ENCODE results near the gene KIF16B. TPM values are rescaled to one million over a fixed set of nuclear protein-coding genes. Genes with fewer than 3 reads are reported as not detected.
A peak's percentile ranks its signal among the peaks of the same experiment; 100 is the strongest.

KIF16B gene
- total and polyA plus RNA-seq, 9 of the 15 experiments (the other 6 are each of a cell fraction or from before 2014, with no cell fraction given), result 1.00 to 10.6 (median 8.5) TPM

GRCh38 chr20:16222859-16223411, 350.3 kb downstream of the KIF16B start:
- Histone ChIP-seq H3K4me1 (replicated peaks in 1 of 2; ENCODE audit: control insufficient read depth in 2 of 2, insufficient read depth in 2 of 2, low read length in 2 of 2) (no peaks in the 10 kb centered on the region), H4K20me1 (replicated peaks; ENCODE audit: control insufficient read depth, insufficient read depth, low read length) (no peaks in the 10 kb centered on the region), H3K27ac (ENCODE audit: extremely low read depth, low read depth, low read length) (no peak overlapping the region), H3K27me3 (ENCODE audit: control insufficient read depth in 2 of 2, insufficient read depth in 2 of 2, low read length in 2 of 2) (no peaks in the 10 kb centered on the region), H3K4me2 (ENCODE audit: insufficient read depth, low read length) (no peak overlapping the region), H2AFZ (ENCODE audit: low read depth, low read length) (no peak overlapping the region), H3K4me3 (no peak overlapping the region), H3K9me1 (ENCODE audit: control insufficient read depth, insufficient read depth, low read length) (no peaks in the 10 kb centered on the region), H3K9me3 (replicated peaks; ENCODE audit: control insufficient read depth, insufficient read depth, low read depth, low read length) (no peaks in the 10 kb centered on the region), H3K36me3 (ENCODE audit: control insufficient read depth, insufficient read depth, low read length) (no peaks in the 10 kb centered on the region), H3K9ac (ENCODE audit: insufficient read depth in 1 of 2, low read depth in 2 of 2, low read length in 2 of 2) (no peak overlapping the region), H3K79me2 (ENCODE audit: control insufficient read depth, insufficient read depth, low read length) (no peaks in the 10 kb centered on the region)
- TF ChIP-seq FOSL1 (tag; conservative IDR thresholded peaks at IDR 0.05) (peak; percentile 33; the same call in 1 of the 2 replicates), ATF3 (IDR thresholded peaks at IDR 0.05) (peak; percentile 55; the same call in 1 of the 2 replicates), ATF3 (CRISPR knock-in tag; conservative IDR thresholded peaks at IDR 0.05) (no peak), JUND (IDR thresholded peaks at IDR 0.05; ENCODE audit: borderline replicate concordance, low read depth, low read length) (peak; percentile 49), JUND (tag; IDR thresholded peaks at IDR 0.05; ENCODE audit: borderline replicate concordance, low read depth, low read length) (peak; percentile 64; the same call in 1 of the 3 replicates), OTX1 (CRISPR knock-in tag; IDR thresholded peaks at IDR 0.05) (no peak), MEF2D (tag; conservative IDR thresholded peaks at IDR 0.05; ENCODE audit: low read depth) (no peak)
- ATAC-seq (no peak), DNase-seq (ENCODE audit: extremely low read depth in 1 of 4, low spot score in 3 of 4) (peak in 2 of 4 experiments; percentile 2 to 6), FAIRE-seq (no peak)
- intact Hi-C loops (cut with micrococcal nuclease) (no loop called here), in situ Hi-C loops (cut with MboI) (no loop called here)
- WGBS (ENCODE audit: insufficient coverage, low coverage, missing lambda C conversion rate), result 2% methylated on average over 7 of the region's 8 CpGs
- no TSS peak for BruUV-seq (replicated peaks)
- POLR2A ChIA-PET, result no interaction called here
- CTCF ChIA-PET (ENCODE audit: low intra/inter-chr PET ratio), result no interaction called here

Other genes starting within 250 kb of the KIF16B start
- 38.2 and 40.0 TPM in 2 replicates for gene SNRPB2, start 156.6 kb upstream of the KIF16B start, total RNA-seq (2014; rRNA removed)
- gene SNRPB2, start 156.6 kb upstream of the KIF16B start, total RNA-seq (2014; rRNA removed; fragmentation: Illumina TruSeq; extraction: Trizol), result 98.9 and 102 TPM in 2 replicates
- 83.7 and 86.9 TPM in 2 replicates for gene SNRPB2, start 156.6 kb upstream of the KIF16B start, total RNA-seq (2015; rRNA removed; fragmentation: Illumina TruSeq; extraction: Trizol)
- gene SNRPB2, start 156.6 kb upstream of the KIF16B start, total RNA-seq (2021), result 56.2 and 57.3 TPM in 2 replicates
- 52.5 and 78.5 TPM in 2 replicates for gene SNRPB2, start 156.6 kb upstream of the KIF16B start, polyA plus RNA-seq (2011; rRNA removed)
- gene SNRPB2, start 156.6 kb upstream of the KIF16B start, polyA plus RNA-seq (2014; fragmentation: Illumina TruSeq; extraction: Trizol), result 82.2 and 89.4 TPM in 2 replicates
- gene SNRPB2, start 156.6 kb upstream of the KIF16B start, polyA plus RNA-seq (2014; fragmentation: Nextera tagmentation; extraction: Ambion mirVana), result 100 to 1,000 TPM; 122 to 131 TPM
- 105 and 107 TPM in 2 replicates for gene SNRPB2, start 156.6 kb upstream of the KIF16B start, polyA plus RNA-seq (2014; rRNA removed)
- not detected in 2 replicates for gene OTOR, start 174.9 kb upstream of the KIF16B start, total RNA-seq (2014; rRNA removed)
- gene OTOR, start 174.9 kb upstream of the KIF16B start, total RNA-seq (2014; rRNA removed; fragmentation: Illumina TruSeq; extraction: Trizol), result not detected in 2 replicates
- gene OTOR, start 174.9 kb upstream of the KIF16B start, total RNA-seq (2015; rRNA removed; fragmentation: Illumina TruSeq; extraction: Trizol), result not detected in 2 replicates
- gene OTOR, start 174.9 kb upstream of the KIF16B start, total RNA-seq (2021), result not detected in 2 replicates
- not detected in 2 replicates for gene OTOR, start 174.9 kb upstream of the KIF16B start, polyA plus RNA-seq (2011; rRNA removed)
- gene OTOR, start 174.9 kb upstream of the KIF16B start, polyA plus RNA-seq (2014; fragmentation: Illumina TruSeq; extraction: Trizol), result not detected in 2 replicates
- not detected for gene OTOR, start 174.9 kb upstream of the KIF16B start, polyA plus RNA-seq (2014; fragmentation: Nextera tagmentation; extraction: Ambion mirVana)
- not detected in 2 replicates for gene OTOR, start 174.9 kb upstream of the KIF16B start, polyA plus RNA-seq (2014; rRNA removed)